Measurements from ENCODE around the gene YOD1.
A peak's percentile ranks its signal among the peaks of the same experiment; 100 is the strongest.
"Not testable (repeated sequence)": the region's sequence is repeated elsewhere in the genome, so short reads cannot be mapped to it uniquely, and the experiment has no call there.

The YOD1 gene

DNA sequence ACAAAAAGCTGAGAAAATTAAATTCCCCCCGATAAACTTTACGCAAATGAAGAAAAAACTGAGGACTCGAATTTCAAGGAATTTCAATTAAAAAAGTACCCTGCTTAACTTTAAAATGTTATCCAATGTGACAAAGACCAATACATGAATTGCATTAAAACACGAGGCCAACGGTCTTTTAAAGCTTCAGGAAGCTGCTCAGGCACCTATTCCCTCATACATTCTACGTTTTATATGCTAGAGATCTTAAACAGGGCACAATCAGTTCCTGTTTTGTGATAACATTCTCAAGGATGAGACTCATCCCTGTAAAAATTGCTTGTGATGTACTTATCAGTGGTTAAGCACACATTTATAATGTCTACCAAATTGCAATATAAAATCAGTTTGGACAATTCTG lies 3.0 kb downstream of the YOD1 start:
- DNase-seq = no peak

DNA sequence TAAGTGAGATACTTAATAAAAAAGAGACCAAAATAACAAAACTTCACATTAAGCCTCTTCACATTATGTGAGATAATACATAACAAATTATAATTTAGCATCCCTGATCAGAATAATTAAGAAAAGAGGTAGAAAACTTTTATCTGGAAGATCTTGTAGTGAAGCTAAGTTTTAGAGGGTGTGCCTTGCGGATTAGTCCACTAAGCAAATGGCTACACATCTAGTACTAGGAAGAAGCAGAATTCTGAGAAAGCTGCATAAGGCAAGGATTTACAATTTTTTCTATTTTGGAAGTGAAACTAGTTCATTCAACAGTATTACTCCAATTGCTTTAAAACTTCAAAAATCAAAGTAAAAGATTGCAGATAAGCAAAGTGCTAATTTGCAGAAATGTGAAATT lies 3.5 kb downstream of the YOD1 start:
- no peak for DNase-seq

DNA sequence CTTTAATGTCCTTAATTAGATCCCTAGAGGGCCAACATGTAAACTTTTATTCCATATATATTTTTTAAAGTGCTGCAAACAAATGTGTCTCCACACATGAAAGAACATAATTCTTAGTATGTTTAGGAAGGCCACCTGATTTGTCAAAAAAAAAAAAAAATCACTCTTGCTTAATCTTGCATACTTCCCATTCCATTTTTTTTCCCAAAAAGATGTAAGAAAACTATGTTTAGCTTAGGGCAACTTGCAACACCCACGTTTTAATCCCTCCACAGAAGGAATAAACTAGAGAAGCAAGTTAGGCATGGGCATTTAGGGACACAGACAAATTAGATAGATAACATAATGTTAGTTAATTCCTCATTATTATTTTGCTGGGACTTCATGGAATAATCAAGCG lies 5.6 kb downstream of the YOD1 start:
- no peak for DNase-seq

DNA sequence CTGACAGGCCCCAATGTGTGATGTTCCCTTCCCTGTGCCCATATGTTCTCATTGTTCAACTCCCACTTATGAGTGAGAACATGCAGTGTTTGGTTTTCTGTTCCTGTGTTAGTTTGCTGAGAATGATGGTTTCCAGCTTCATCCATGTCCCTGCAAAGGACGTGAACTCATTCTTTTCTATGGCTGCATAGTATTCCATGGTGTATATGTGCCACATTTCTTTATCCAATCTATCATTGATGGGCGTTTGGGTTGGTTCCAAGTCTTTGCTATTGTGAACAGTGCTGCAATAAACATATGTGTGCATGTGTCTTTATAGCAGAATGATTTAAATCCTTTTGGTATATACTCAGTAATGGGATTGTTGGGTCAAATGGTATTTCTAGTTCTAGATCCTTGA lies 9.6 kb downstream of the YOD1 start:
- not testable (repeated sequence) for DNase-seq

DNA sequence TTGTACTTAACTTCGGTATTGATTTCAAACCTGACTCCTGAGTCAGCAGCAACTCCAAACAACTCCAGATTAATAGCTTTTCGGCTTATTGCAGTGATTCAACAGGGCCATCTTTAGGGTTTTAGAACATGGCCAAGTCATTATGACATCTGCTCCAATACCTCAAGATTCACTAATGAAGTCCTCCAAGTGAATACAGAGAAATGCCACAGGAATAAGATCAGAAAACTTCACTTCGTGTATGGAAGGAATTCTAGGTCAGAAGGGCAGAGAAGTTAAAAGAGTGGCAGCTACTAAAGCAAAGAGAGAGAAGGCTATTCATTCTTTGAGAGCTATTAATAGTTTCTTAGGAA lies 10.9 kb downstream of the YOD1 start:
- DNase-seq = no peak

DNA sequence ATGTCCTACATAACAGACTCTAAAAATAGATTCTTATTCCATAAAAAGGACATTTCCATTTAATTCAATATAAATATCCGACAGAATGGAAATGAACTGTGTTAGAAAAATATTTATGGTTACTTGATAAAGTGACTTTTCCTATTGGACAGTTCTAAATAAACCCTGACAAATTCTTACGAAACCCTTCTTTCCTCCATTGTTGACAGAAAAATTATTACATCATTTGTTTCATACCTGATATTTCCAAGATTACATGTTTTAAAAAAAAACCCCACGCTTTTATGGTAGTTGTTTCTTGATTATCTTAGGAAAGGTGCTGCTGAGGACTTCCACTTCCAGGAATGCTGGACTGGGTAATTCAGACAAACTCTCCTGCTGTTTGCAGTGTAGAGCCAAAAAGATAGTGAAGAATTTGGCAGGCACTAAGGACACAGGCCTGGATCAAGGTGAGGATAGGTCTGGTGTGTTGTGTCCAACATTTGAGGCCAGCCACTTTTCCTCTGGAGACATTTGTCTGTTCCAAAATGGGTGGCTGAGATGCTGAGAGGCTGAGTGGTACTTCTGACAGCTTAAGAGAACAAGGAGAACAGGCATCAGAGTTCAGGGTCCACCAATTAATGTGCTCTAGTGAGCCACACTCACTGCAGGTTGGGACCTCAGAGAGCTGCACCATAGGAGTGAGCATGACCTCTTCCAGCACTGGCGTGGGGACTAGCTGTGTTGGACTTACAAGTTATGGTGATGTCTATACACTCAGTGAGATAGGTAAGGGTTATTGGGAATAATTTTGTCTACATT lies 11.4 kb downstream of the YOD1 start:
- DNase-seq = no peak

DNA sequence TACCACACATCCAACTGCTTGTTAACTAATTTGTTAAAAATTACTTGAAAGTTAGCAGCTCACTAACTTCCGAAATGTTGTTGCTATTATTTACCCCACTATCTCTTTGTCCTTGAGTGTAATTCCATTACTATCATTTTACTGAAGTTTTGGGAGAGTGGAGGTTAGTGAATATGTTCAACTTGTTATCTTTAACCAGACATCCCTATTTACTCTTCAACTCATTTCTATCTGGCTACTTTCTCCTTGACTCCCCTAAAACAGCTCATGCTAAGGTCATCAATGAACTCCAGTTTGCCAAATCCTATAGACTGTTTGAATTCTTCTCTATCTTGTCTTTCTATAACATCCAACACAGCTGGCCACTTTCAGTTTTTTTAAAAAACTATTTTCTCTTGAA lies 14.1 kb downstream of the YOD1 start:
- no peak for DNase-seq

DNA sequence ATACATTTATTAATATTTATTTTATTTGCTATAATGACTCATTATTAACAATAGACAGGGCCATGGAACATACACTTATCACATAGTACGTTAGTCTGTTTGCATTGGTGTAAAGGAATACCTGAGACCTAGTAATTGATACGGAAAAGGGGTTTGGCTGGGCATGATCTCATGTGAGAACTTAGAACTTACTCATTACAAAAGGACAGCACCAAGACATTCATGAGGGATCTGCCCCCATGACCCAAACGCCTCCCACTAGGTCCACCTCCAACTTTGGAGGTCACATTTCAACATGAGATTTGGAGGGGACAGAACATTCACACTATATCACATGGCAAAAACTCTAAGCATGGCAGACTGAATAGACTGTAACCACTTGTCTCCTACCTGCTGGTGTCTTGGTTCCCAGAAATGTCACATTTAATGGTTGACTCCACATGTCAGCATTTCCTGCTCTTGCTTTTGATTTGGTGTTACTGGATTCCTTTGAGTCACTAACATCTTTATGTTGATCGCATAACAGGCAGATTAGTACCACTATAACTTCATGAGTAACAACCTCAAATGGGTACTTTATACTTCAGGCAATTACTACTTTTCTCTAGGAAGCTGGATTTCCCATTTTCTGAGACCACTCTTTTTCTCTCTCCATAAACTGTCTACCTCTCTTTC lies 15.0 kb downstream of the YOD1 start:
- no peak for DNase-seq

DNA sequence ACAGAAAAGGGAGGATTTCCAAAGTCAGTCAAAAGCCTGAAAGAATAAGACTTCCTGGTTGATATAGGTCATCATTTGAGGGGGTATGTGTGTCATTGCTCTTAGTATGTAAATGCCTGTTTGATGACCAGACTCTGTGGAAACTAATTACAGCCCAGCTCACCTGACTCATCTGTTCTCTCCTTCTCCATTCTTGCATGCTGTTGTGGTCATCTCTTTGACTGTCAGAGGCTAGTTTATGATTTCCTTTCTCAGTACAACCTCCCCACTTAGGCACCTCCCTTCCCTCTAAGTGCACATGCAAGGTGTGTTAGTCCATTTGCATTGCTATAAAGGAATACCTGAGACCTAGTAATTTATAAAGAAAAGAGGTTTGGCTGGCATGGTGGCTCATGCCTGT lies 16.0 kb downstream of the YOD1 start:
- no peak for DNase-seq

DNA sequence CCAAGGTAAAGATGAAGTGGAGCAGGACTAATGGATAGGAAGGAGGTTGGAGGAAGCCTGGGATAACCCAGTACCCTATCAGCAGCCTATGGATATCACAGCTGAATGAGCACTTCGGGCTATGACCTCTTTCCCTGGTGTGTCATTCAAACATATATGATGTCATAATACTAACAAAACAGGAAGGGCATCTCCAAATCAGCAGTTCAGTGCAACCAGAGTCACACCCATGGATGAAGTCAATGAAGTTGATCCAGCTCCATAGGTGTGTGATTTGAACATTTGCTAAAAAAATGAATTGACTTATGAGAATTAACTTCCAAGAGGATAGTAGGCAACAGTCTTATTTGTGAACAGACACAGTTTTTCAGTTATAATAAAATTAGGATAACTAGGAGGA lies 16.8 kb downstream of the YOD1 start:
- DNase-seq = no peak

DNA sequence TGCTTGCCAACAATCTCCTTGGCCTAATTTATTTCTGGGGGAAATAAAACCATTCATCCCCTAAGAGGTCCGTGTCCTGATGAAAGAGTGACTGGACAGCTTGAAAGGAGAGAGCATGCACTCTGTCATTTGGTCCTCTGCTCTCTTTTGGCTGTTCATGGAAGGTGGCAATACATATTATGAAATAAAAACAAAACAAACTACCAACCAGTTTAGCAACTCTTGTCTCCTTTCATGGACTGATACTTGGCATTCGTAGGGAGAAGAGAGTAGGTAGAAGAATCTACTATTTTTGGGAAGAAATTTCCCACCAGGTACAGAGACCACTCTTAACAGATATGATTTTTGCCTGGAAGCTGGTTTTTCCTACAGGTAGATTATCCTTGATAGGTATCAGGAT lies 17.7 kb downstream of the YOD1 start:
- no peak for DNase-seq

DNA sequence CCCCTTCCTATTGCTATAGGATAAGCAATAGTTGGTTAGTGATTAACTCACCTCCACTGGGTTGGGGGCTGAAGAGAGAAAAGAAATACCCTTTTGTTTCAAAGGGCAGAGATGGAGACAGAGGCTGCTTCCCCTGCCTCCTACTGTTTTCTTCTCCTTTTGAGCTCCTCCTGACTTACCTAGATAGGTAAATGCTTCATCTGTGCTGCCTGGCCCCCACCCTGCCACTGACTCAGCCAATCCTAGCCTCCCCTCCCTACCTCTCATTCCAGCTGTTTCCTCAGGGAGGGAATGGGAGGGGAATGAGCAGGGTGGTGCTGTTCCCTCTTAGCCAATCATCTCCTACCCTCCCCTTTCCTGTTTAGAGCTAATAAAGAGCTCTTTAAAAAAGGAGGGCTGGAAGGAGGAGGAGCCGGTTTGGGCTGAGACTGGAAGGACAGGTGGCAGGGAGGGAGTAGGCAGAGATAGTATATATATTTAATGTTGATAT lies 18.4 kb downstream of the YOD1 start, which contains the start of gene C1orf116:
C1orf116 (minus strand) TSS at position 229 of the 490 bp plus-strand sequence. CDS start 5,158 bp downstream, outside the sequence.
- peak; percentile 1 for DNase-seq

DNA sequence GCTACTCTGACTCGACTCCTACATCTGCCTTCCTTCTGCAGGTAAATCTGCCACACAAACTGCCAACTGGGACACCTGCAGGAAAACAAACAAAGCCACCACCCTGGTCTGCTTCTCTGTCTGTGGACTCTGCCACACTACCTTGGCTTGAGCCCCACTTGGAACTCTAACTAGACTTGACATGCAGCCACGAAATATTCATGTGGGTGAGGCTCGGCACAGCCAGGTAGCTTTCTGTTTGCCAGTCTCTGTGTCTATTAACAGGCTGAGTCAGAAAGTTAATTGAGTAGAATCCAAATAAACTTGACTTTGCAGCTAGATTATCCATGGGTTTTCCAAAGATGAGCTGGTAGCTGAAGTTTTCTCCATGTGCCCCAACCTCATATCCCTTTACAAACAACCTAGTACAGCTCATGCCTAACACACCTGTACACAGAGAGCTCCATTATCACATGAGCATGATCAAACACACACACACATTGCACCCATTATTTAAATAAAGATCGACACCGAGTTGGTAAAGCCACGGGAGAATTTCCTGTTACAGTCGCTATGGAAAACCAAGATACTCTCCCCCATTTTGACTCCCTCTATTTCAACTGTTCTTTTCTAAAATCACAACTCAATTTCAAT lies 19.3 kb downstream of the YOD1 start:
- no peak for DNase-seq

DNA sequence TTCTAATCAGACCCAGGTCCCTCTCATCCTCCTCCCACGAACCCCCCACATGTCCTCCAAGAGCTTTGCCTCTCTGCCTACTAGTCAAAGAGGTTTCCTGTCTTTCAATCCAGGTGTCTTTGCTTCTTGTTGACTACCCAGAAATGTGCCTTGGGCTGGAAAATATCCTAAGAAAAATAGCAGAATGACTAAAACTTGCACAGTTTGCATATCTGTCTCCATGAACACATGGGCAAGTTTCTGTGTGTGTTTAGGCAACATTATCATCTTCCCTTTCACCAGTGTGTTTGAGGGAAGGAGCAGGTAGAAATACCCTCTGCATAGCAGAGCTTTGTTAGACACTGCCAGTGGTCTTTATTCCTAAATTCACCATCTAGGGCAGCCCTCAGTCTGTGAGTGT lies 20.0 kb downstream of the YOD1 start:
- no peak for DNase-seq

DNA sequence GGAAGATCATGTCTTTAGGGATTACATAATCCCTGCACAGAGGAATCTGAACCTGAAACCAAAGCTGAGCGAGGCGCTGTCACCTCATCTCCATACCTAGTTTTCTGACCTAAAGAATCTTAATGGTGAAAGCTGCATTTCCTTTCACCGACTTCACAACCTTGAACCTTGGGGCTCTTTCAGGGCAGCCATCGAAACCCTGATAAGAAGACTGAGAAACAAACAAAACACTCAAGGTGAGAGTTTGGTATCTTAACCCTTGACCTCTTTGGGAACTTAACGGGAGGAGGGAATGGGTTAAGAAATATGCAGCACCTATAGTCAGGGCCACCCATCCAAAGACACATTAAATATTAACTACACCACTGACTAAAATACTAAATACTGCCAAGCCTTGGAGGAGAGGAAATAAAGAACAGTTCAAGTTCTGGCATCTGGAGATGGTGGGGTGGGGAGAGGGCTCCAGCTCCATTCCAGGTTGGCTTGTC lies 20.4 kb downstream of the YOD1 start:
- DNase-seq = no peak

DNA sequence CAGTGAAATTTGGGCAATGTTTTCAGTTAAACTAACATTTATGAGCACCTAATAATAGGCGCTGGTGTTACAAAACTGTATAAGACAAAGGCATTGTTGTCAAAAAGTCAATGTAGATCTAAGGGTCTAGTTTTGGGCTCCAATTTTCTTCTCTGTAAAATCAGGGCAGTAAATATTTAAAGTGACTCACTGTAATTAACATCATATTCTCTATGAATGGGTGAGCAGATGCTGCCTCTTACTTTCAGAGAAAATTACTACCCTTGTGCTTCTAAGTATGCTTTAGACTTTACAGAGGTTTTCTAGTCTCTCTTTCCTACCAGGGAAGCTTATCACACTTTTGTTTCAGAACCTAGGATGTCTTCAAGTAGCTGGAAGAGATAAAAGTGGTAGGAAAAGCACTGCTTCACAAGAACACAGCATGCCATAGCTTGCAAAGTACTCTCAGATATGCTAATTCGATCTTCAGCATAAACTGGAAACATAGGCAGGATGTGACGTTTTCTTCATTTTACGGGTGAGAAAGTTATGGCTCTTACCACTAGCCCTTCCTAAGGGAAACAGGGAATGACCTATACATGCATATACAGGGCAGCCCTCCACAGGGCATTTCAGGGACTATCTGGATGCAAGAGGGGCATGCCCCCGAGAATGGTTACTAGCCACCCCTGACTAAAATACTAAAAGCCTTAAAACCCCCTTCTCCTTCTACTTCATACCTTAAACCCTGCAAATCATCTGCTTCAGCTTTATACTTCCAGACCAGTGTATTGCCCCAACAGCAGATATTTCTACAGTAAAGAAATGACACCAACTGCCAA lies 21.1 kb downstream of the YOD1 start:
- no peak for DNase-seq

DNA sequence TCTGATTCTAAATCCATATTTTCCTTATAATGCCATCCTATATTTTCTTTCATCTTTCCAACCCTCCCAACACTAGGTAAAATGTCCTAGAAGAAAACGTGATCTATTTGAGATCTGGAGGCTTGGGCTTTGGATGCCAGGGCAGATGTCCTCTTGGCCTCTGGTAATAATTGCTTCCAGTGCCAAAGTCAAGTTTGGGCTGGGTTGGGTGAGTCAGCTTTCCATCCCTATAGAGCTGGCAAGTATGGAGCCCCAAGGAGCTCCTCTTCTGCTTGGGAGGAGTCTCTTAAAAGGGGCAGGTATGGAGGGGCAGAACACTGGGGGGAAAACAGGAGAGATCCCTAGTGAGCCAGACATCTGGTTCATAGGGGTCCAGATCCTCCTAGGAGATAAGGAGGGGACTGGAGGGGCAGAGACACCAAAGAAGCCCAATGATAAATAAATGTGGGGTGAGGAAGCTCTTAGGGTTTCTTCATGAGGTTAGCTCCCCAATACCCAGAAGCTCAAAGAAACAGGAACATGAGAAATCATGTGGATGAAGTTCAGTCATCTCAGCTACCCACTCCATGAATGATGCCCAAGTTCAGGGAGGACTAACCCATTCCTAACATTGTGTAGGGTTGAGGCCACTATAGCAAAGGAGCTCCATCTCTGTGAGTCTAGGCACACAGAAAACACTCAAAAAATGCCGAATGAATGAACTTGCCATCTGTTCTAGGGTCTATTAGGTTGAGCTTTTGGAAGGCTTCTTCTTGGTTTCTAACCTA lies 21.9 kb downstream of the YOD1 start:
- DNase-seq = no peak

DNA sequence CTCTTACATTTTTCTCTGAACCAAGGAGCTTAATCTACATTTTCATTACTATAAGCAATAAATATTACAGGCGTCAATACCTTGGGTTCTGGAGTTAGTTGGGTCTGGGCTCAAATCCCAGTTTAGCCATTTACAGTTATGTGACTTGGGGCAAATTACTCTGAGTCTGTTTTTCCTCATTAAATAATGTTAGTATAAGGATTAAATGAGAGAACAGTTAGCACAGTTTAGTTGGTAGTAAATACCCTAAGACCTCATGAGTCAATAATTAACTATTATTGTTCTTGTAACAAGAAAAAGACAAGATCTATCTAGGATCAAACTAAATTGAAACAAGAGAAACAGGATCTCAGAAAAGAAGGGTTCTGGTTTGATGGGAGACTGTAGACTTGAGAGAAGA lies 23.1 kb downstream of the YOD1 start:
- DNase-seq = no peak

DNA sequence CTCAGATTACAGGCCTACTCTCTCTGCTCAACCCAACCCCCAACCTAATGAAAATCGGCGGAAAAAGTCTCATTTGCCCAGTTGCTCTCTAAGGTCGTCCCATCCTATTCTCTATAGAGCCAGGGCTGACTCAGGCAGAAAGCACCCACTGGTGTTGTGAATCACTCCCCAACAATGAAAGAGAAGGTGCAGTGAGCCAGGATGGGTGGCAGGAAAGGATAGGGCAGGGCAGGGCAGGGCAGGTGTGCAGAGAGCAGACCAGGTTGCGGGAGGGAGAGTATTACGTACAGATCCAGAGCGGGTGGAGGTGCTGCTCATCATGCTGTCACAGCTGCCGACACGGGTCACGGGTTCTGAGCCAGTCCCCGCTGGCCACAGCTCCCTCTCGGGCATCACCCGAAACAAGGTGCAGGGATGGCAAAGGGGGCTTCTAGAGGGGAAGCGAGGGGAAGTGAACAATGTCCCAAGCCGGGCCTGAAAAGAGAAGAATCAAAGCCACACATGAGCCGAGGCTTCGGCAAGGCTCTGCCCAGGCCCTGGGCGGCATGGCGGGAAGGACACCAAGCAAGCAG lies 23.7 kb downstream of the YOD1 start:
- DNase-seq = no peak

DNA sequence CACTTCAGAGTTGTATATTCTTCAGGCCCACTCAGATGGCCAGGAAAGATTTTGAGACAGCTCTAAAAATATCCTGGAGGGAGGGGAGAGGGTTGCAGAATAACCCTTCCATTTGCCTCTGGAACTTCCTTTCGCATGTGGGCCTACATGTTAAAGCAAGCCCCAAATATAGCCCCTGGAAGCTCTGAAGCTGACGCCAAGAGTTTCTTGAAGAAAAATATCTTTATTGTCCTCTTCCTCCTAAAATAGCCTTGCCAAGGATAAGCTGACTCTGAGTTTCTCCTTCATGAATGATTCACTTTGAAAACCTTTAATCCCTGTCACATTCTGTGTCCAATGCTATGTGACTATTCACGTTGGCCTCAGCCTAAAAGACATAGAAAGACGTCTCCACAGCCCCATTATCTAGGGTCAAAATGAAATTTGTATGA lies 24.9 kb downstream of the YOD1 start:
- no peak for DNase-seq

DNA sequence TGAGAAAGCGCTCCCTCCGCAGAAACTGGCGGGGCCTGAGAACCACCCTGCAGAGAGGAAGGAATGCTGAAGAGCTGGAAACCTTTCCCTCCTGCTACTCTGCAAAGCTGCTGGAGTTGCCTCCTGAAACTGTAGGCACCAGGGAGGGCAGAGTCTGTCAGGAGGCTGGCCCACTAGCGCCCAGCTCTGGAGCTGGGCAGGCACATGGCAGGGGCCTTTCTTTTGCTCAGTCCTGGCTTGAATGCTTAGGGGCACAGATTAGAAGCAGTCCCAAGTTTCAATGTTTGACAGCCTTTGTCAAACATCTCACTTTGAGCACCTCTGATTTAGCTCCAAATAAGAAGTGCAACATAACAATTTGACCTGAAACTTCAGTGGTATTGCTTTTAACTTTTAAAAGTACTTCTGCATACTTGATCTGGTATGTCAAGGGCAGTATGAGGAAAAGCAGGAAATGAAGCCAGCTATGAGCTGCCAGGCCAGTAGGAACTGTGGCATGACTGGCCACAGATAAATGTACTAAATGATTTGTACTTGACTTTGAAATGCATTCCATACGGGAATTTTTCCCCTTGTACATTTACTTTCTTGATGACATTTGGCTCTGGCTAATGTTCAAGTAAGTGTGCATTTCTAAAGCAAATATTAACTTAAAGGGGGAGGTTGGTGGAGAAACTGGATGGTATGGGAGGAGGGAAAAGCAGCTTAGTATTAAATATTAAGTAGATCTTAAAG lies 25.7 kb downstream of the YOD1 start:
- no peak for DNase-seq
